DLD1 (cell line): Measurements from ENCODE around the gene SKIC2.

Experiments used
- in situ Hi-C: cut with HindIII; loops from 2 replicates; pipeline ENCODE4 v1.10.0; 2017; ENCODE audit warnings: low sequenced_read_pairs

The SKIC2 gene

DNA sequence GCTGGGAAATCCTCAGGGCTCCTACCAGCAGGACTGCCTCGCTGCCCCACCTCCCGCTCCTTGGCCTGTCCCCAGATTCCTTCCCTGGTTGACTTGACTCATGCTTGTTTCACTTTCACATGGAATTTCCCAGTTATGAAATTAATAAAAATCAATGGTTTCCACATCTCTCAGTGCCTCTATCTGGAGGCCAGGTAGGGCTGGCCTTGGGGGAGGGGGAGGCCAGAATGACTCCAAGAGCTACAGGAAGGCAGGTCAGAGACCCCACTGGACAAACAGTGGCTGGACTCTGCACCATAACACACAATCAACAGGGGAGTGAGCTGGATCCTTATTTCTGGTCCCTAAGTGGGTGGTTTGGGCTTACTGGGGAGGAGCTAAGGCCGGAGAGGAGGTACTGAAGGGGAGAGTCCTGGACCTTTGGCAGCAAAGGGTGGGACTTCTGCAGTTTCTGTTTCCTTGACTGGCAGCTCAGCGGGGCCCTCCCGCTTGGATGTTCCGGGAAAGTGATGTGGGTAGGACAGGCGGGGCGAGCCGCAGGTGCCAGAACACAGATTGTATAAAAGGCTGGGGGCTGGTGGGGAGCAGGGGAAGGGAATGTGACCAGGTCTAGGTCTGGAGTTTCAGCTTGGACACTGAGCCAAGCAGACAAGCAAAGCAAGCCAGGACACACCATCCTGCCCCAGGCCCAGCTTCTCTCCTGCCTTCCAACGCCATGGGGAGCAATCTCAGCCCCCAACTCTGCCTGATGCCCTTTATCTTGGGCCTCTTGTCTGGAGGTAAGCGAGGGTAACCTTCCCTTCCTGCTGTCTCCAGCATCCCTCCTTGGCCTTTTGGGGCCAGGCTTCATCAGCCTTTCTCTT lies 13.2 kb upstream of the SKIC2 start, which contains the start of gene CFB:
CFB (plus strand) TSS at position 589 of the 863 bp plus-strand sequence; CDS start at position 716, 127 bp downstream.
- in situ Hi-C loops: no loop called here

- in situ Hi-C loops: no loop called here
Observed at GRCh38 chr6:31946370-31946885, 12.5 kb upstream of the SKIC2 start.

DNA sequence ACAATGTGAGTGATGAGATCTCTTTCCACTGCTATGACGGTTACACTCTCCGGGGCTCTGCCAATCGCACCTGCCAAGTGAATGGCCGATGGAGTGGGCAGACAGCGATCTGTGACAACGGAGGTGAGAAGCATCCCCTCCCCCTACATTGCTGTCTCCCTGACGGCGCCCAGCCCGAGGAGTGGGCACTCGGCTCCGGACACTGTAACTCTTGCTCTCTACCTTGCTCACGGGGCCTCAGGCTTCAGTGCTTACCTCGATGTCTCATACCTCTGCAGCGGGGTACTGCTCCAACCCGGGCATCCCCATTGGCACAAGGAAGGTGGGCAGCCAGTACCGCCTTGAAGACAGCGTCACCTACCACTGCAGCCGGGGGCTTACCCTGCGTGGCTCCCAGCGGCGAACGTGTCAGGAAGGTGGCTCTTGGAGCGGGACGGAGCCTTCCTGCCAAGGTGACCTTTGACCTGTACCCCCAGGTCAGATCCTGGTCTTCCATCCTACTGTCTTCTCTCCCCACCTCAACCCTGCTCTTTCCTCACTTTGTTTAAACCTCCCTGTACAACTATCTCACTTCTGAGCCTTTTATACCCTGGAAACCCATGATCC lies 11.8 kb upstream of the SKIC2 start:
- in situ Hi-C loops: no loop called here

DNA sequence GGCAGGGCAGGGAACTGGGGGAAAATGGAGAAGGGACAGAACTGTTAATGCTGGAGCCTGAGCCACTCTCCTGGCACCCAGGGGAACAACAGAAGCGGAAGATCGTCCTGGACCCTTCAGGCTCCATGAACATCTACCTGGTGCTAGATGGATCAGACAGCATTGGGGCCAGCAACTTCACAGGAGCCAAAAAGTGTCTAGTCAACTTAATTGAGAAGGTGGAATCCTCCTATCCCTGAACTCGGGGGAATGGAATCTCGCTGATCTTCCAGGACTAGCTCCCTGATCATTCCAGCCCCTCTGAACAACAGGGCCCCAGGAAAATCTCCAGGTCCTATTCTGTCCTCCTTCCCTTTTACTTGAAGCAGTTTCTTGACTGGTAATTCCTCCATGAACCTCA lies 11.1 kb upstream of the SKIC2 start:
- in situ Hi-C loops: no loop called here

DNA sequence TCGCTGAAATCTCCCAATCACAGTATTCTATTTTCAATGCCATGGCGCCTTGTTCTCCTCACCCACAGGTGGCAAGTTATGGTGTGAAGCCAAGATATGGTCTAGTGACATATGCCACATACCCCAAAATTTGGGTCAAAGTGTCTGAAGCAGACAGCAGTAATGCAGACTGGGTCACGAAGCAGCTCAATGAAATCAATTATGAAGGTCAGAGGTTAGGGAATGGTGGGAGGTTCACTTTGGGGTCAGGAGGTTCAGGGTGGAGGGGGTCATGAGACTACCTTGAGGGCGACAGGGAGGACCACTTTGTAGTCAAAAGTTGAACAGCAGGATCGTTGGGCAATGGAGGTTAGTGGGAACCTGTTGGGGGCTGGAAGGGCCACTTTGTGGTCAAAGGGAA lies 10.7 kb upstream of the SKIC2 start:
- in situ Hi-C loops: no loop called here

DNA sequence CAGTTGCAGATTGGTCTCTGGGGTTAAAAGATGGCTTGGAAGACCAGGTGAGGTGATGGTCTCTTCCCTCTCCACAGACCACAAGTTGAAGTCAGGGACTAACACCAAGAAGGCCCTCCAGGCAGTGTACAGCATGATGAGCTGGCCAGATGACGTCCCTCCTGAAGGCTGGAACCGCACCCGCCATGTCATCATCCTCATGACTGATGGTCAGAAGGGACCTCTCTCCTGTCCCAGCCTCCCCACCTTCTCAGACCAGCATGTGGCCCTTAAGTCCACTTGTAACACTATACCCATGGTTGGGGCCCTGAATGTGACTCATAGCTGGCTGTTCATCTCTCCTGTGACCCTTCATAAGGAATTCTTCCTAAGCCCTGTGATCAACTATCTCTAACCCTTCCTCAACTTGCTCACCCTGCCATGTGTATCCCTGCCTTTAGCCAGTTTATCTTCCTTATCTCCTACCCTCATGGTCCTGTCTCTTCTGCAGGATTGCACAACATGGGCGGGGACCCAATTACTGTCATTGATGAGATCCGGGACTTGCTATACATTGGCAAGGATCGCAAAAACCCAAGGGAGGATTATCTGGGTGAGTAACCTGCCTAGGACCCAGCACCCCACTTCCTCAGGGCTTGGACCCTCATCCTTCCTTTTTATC lies 10.1 kb upstream of the SKIC2 start:
- in situ Hi-C loops: no loop called here

- in situ Hi-C loops: no loop called here
Observed at GRCh38 chr6:31949926-31950548, 8.9 kb upstream of the SKIC2 start.

GRCh38 chr6:31952140-31952805 lies 6.7 kb upstream of the SKIC2 start:
- in situ Hi-C loops: no loop called here

DNA sequence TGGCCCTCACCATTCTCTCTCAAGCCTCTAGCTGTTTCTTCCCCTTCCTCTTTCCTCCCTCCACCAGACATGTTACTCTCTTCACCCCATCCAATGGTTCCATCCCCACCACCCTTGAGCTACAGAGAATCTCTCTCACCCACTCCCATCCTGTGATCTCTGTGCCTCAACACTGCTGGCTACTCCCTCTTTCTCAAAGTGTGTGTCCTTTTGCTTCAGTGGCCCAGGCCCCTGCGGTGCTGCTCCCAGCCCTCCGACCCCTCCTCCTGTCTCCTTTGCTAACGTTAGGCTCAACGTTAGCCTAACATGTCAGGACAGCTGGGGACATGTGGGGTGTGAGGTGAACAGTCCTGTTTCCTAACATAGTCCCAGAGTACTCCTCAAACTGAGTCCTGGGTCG lies 6.1 kb upstream of the SKIC2 start:
- in situ Hi-C loops: no loop called here

- in situ Hi-C loops: no loop called here
Observed at GRCh38 chr6:31954511-31954910, 4.5 kb upstream of the SKIC2 start.

GRCh38 chr6:31956796-31957195 lies 2.2 kb upstream of the SKIC2 start:
- in situ Hi-C loops: no loop called here

DNA sequence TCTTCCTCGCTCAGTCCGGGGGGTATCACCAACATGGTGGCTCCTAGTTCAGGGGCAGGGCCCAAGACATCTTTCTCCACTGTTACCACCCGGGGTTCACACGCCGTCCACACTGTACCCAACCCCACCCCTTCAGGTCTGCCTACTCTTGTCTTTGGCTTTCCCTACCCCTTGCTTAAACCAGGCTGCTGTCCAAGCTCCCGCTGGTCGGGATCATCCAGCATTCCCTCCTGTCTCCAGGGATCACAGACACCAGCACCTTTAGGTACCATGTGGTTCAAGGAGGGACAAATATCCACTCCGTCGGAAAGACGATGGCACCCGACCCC lies 599 bp upstream of the SKIC2 start:
- in situ Hi-C loops: no loop called here

- in situ Hi-C loops: no loop called here
Observed at GRCh38 chr6:31961616-31962015, 2.6 kb downstream of the SKIC2 start.

DNA sequence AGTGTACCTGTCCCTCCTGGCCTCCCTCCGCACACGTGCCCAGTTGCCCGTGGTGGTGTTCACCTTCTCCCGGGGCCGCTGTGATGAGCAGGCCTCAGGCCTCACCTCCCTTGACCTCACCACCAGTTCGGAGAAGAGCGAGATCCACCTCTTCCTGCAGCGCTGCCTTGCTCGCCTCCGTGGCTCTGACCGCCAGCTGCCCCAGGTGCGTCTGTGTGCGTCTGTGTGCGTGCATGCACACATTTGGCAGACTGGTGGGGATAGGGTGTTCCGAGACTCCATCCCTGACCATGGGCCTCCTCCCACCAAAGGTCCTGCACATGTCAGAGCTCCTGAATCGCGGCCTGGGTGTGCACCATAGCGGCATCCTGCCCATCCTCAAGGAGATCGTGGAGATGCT lies 4.9 kb downstream of the SKIC2 start:
- in situ Hi-C loops: no loop called here

DNA sequence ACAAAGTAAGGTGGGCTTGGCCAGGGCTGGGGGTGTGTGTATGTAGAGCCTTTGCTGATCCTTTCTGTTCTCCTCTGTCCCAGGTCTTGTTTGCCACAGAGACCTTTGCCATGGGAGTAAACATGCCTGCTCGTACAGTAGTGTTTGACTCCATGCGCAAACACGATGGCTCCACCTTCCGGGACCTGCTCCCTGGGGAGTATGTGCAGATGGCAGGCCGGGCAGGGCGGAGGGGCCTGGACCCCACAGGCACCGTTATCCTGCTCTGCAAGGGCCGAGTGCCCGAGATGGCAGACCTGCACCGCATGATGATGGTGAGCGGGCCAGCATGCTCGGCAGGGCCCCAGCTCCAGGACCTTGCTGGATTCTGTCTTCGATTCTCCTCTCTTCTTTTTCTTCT lies 6.7 kb downstream of the SKIC2 start:
- in situ Hi-C loops: no loop called here

GRCh38 chr6:31966506-31966905 lies 7.5 kb downstream of the SKIC2 start:
- in situ Hi-C loops: no loop called here

- in situ Hi-C loops: no loop called here
Observed at GRCh38 chr6:31966997-31967925, 8.3 kb downstream of the SKIC2 start.

DNA sequence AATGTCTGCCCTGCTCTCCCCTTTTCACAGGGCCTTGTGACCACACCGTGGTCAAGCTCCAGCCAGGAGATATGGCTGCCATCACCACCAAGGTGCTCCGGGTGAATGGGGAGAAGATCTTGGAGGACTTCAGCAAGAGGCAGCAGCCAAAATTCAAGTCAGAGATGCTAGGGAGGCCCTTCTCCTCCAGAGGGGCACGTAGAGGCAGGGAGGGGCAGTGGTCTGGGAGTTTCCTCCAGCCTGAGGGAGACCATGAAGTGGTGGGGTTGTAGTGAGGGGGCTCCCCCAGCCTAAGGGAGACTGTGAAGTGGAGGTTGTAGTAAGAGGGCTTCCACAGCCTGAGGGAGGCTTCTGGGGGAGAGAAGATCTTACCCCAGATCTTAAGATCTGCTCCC lies 8.9 kb downstream of the SKIC2 start:
- in situ Hi-C loops: no loop called here

DNA sequence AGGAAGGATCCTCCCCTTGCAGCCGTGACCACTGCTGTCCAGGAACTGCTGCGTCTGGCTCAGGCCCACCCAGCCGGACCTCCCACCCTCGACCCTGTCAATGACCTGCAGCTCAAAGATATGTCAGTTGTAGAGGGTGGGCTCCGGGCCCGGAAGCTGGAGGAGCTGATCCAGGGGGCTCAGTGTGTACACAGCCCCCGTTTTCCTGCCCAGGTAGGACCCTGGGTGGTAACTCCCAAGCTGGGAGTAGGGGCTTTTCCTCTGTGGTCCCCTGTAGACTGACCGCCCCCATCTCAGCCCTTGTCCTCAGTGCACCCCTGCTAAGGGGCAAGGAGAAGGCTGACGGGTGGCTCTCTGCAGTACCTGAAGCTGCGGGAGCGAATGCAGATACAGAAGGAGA lies 9.4 kb downstream of the SKIC2 start:
- in situ Hi-C loops: no loop called here
